Activated CD4-positive, alpha-beta T cell treated with anti-CD3 and anti-CD28 coated beads for 36 hours (primary cell): Measurements from ENCODE around the gene RASL12. TPM values are rescaled to one million over a fixed set of nuclear protein-coding genes. Genes with fewer than 3 reads are reported as not detected.
"Not testable (repeated sequence)": the region's sequence is repeated elsewhere in the genome, so short reads cannot be mapped to it uniquely, and the experiment has no call there.

Experiments used
- ATAC-seq: fragments of 200-7000 bp; cut with Tn5 transposase; one replicate; pipeline ENCODE4 v1.10.0; 2021; ENCODE audit warnings: mild to moderate bottlenecking, moderate library complexity
- CTCF ChIA-PET: fragments of 350-600 bp; sonication (Branson Sonifier 250); formaldehyde crosslinking; loops from one replicate; lab custom pipeline; 2021; ENCODE audit warnings: antibody characterized with exemption; lab: Charles Lee
- POLR2A ChIA-PET: fragments of 350-600 bp; sonication (Branson Sonifier 250); formaldehyde crosslinking; loops from one replicate; lab custom pipeline; 2021; ENCODE audit warnings: antibody characterized with exemption, inconsistent platforms; lab: Charles Lee
- DNase-seq: peaks from one replicate; pipeline ENCODE4 v3.0.0-alpha.2; 2020
- H3K27ac Mint-ChIP-seq: one replicate; pipeline ENCODE4 v1.8.0; 2021; ENCODE audit warnings: mixed read lengths
- H3K27me3 Mint-ChIP-seq: one replicate; pipeline ENCODE4 v1.8.0; 2021; ENCODE audit warnings: mixed read lengths
- H3K36me3 Mint-ChIP-seq: one replicate; pipeline ENCODE4 v1.8.0; 2021; ENCODE audit warnings: low read depth, mixed read lengths
- H3K4me1 Mint-ChIP-seq: one replicate; pipeline ENCODE4 v1.8.0; 2021; ENCODE audit warnings: mixed read lengths
- H3K4me3 Mint-ChIP-seq: one replicate; pipeline ENCODE4 v1.8.0; 2021; ENCODE audit warnings: mild to moderate bottlenecking, moderate library complexity, mixed read lengths
- H3K9me3 Mint-ChIP-seq: one replicate; pipeline ENCODE4 v1.8.0; 2021; ENCODE audit warnings: low read depth, mixed read lengths
- intact Hi-C, 2 experiments: fragments of 100-400 bp; cut with DNase I in 1 of 2; cut with micrococcal nuclease in 1 of 2; formaldehyde crosslinking; loops; one replicate each; pipeline versions ENCODE4 v1.14.2 to v1.15.1; 2022 to 2024; cut with DNase I, micrococcal nuclease
- total RNA-seq, 2 experiments: library from RNA; stranded (reverse); gene quantifications; one replicate each; pipeline ENCODE4 v1.2.3, GENCODE V29; 2021

The RASL12 gene
- total RNA-seq, 2 experiments from 2014 or later, result not detected

DNA sequence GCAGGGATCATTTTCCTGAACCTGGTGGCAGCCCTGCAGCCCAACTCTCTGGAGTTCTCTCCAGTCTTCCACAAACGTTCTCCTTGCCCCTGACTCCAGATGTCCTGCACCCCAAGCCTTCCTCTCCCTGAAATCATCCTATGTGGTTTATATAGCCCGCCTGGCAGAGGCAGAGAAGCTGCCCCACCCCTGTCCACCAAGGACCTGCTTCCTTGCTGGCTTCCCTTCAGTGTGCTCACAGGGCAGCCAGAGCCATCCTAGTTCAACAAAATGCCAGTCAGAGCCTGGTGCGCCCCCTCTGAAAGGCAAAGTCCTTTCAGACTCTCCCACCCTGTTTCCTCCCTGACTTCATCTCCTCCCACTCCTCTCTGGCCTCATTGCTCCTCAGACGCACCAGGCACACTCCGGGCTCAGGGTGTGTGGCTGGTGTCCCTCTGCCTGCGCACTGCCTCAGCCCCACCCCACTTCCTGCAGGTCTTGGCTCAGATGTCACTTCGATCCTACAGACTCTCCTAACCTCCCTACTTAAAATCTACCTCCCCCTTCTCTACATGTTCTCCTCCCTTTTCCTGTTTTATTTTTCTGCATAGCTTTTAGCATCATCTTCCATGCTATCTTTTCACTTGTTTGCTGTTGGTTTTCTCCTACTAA lies 14.6 kb upstream of the RASL12 start:
- H3K4me3 Mint-ChIP-seq, result no peak overlapping the region
- ATAC-seq (peak; percentile 75), DNase-seq (peak; percentile 43)
- POLR2A ChIA-PET, result interaction anchor here (0.7 to 1.6 kb wide), 2 partner anchors 167 to 223 kb away, joined by 4 to 6 read pairs; no protein-coding TSS in a partner anchor
- peaks cover 19% of the 10 kb centered on the region for H3K27me3 Mint-ChIP-seq
- CTCF ChIA-PET, result interaction anchor here (0.9 to 2.2 kb wide), 6 partner anchors 14 to 49 kb away, joined by 3 to 6 read pairs (median 4); partner anchors contain the start of gene UBAP1L
- no peaks in the 10 kb centered on the region for H3K9me3 Mint-ChIP-seq
- peak overlapping the region; percentile 48 for H3K27ac Mint-ChIP-seq
- no peaks in the 10 kb centered on the region for H3K36me3 Mint-ChIP-seq
- peaks cover 18% of the 10 kb centered on the region for H3K4me1 Mint-ChIP-seq
- intact Hi-C loops, result no loop called here

DNA sequence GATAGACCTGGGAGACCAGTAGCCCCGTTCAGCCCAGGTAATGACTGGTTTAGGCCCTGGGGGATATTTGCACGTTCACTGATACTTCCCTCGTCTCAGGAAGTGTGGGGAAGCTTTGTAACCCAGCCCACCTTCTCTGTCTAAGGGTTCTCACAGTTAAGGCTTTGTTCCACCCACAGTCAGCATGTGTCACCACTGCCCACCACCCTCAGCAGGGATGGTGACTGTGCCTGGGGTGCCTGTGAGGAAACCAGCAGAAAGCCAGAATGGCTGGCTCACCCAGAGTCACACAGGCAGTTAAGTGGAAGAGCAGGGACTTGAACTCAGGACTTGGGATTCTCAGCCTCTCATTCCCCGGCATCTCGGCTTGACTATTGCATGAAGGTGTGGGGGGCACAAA lies 14.0 kb upstream of the RASL12 start:
- POLR2A ChIA-PET, result interaction anchor here (0.7 kb wide), 1 partner anchor 223 kb away, joined by 3 read pairs; no protein-coding TSS in a partner anchor
- intact Hi-C loops, result no loop called here
- no peaks in the 10 kb centered on the region for H3K36me3 Mint-ChIP-seq
- ATAC-seq, result peak; percentile 71
- peaks cover 18% of the 10 kb centered on the region for H3K4me1 Mint-ChIP-seq
- H3K4me3 Mint-ChIP-seq, result no peak overlapping the region
- CTCF ChIA-PET, result interaction anchor here (0.9 to 2.2 kb wide), 4 partner anchors 16 to 48 kb away, joined by 3 to 6 read pairs (median 4); no protein-coding TSS in a partner anchor
- H3K27me3 Mint-ChIP-seq, result peaks cover 19% of the 10 kb centered on the region
- no peaks in the 10 kb centered on the region for H3K9me3 Mint-ChIP-seq
- DNase-seq, result peak; percentile 57
- H3K27ac Mint-ChIP-seq, result no peak overlapping the region

- peaks cover 22% of the 10 kb centered on the region for H3K27me3 Mint-ChIP-seq
- intact Hi-C loops, result no loop called here
- H3K9me3 Mint-ChIP-seq, result no peaks in the 10 kb centered on the region
- H3K36me3 Mint-ChIP-seq, result no peaks in the 10 kb centered on the region
- DNase-seq (no peak), ATAC-seq (no peak)
- CTCF ChIA-PET, result interaction anchor here (0.6 to 2.2 kb wide), 4 partner anchors 16 to 47 kb away, joined by 3 to 6 read pairs (median 4); no protein-coding TSS in a partner anchor
- no peak overlapping the region for H3K4me3 Mint-ChIP-seq
- H3K27ac Mint-ChIP-seq, result no peak overlapping the region
- H3K4me1 Mint-ChIP-seq, result peaks cover 18% of the 10 kb centered on the region
- POLR2A ChIA-PET, result interaction anchor here (0.7 kb wide), 1 partner anchor 224 kb away, joined by 3 read pairs; no protein-coding TSS in a partner anchor
Observed at GRCh38 chr15:65081270-65081669, 13.5 kb upstream of the RASL12 start.

GRCh38 chr15:65079580-65079979 lies 11.8 kb upstream of the RASL12 start:
- no peaks in the 10 kb centered on the region for H3K9me3 Mint-ChIP-seq
- no peak overlapping the region for H3K27ac Mint-ChIP-seq
- ChIA-PET CTCF (interaction anchor here (0.8 kb wide), 2 partner anchors 82 to 348 kb away, joined by 3 read pairs; no protein-coding TSS in a partner anchor), POLR2A (interaction anchor here (0.6 kb wide), 1 partner anchor 225 kb away, joined by 3 read pairs; the partner anchor contains the start of gene RNU5B-1)
- H3K4me1 Mint-ChIP-seq, result peaks cover 18% of the 10 kb centered on the region
- H3K36me3 Mint-ChIP-seq, result no peaks in the 10 kb centered on the region
- DNase-seq (no peak), ATAC-seq (no peak)
- intact Hi-C loops, result loop anchor here in 1 of 2 experiments (2.0 to 10.0 kb wide), 2 partner anchors 25 to 345 kb away; no protein-coding TSS in a partner anchor
- no peak overlapping the region for H3K4me3 Mint-ChIP-seq
- H3K27me3 Mint-ChIP-seq, result peaks cover 25% of the 10 kb centered on the region

DNA sequence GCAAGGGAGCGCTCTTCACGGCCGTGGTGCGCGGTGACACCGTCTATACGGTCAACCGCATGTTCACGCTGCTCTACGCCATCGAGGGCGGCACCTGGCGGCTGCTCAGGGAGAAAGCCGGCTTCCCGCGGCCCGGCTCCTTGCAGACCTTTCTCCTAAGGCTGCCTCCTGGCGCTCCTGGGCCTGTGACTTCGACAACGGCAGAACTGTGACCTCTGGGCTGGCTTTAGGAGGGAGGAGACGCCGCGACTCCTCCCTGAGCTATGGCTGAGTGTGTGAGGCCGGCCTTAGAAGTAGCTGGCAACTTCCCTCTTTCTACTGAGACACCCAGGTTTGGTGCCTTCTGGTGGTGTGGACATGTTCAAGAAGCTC lies 10.2 kb upstream of the RASL12 start:
- H3K9me3 Mint-ChIP-seq, result no peaks in the 10 kb centered on the region
- peak; percentile 73 for ATAC-seq
- H3K4me3 Mint-ChIP-seq, result no peak overlapping the region
- H3K27ac Mint-ChIP-seq, result no peak overlapping the region
- peaks cover 25% of the 10 kb centered on the region for H3K27me3 Mint-ChIP-seq
- DNase-seq, result peak; percentile 80
- intact Hi-C loops, result loop anchor here (1.0 to 10.0 kb wide), 5 partner anchors 23 to 347 kb away; no protein-coding TSS in a partner anchor
- H3K4me1 Mint-ChIP-seq, result peaks cover 18% of the 10 kb centered on the region
- POLR2A ChIA-PET, result no interaction called here
- CTCF ChIA-PET, result interaction anchor here (0.7 to 2.2 kb wide), 10 partner anchors 8 to 314 kb away, joined by 3 to 14 read pairs (median 3); no protein-coding TSS in a partner anchor
- no peaks in the 10 kb centered on the region for H3K36me3 Mint-ChIP-seq

- no peaks in the 10 kb centered on the region for H3K9me3 Mint-ChIP-seq
- intact Hi-C loops, result loop anchor here in 1 of 2 experiments (10.0 kb wide), 1 partner anchor 343 kb away; no protein-coding TSS in a partner anchor
Observed at GRCh38 chr15:65077291-65077980, 9.6 kb upstream of the RASL12 start.

DNA sequence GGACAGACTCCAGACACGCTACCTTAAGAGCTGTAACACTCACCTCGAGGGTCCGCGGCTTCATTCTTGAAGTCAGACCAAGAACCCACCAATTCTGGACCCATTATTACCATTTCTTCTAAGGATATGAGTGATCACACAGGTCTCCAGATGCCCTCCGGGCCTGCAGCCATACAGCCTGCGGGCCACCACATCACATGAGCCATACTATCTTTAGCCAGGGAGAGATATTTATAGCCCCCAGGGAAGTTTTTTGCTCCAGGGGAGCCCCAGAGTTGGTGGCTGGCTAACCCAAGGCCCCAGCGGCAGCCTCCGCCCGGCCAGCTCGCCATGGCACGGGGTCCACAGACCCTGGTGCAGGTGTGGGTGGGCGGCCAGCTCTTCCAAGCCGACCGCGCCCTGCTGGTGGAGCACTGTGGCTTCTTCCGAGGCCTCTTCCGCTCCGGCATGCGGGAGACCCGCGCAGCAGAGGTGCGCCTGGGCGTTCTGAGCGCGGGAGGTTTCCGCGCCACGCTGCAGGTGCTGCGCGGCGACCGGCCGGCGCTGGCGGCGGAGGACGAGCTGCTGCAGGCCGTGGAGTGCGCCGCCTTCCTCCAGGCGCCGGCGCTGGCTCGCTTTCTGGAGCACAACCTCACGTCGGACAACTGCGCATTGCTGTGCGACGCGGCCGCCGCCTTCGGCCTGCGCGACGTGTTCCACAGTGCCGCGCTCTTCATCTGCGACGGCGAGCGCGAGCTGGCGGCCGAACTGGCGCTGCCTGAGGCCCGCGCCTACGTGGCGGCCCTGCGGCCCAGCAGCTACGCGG lies 8.9 kb upstream of the RASL12 start, which contains the start of gene KBTBD13:
Gene KBTBD13 (plus strand): TSS at position 261 of the 805 bp plus-strand sequence. CDS start 70 bp downstream, at position 331.
- intact Hi-C loops, result loop anchor here in 1 of 2 experiments (10.0 kb wide), 1 partner anchor 342 kb away; no protein-coding TSS in a partner anchor
- Mint-ChIP-seq H3K27me3 (peaks cover 17% of the 10 kb centered on the region), H3K36me3 (no peaks in the 10 kb centered on the region), H3K27ac (no peak within 1 kb of the TSS), H3K9me3 (no peaks in the 10 kb centered on the region), H3K4me1 (peaks cover 6% of the 10 kb centered on the region), H3K4me3 (no peak within 1 kb of the TSS)
- POLR2A ChIA-PET, result no interaction called here
- DNase-seq (no peak), ATAC-seq (no peak)
- CTCF ChIA-PET, result interaction anchor here (0.7 to 1.9 kb wide), 5 partner anchors 17 to 1279 kb away, joined by 3 to 4 read pairs (median 3); no protein-coding TSS in a partner anchor

More at GRCh38 chr15:65077291-65077980, 9.6 kb upstream of the RASL12 start:
- DNase-seq, result no peak
- no peaks in the 10 kb centered on the region for H3K36me3 Mint-ChIP-seq
- peaks cover 20% of the 10 kb centered on the region for H3K27me3 Mint-ChIP-seq
- ChIA-PET POLR2A (no interaction called here), CTCF (interaction anchor here (0.7 to 2.2 kb wide), 7 partner anchors 18 to 134 kb away, joined by 3 to 14 read pairs (median 3); no protein-coding TSS in a partner anchor)
- no peak overlapping the region for H3K4me3 Mint-ChIP-seq
- ATAC-seq, result no peak
- no peak overlapping the region for H3K27ac Mint-ChIP-seq
- peaks cover 13% of the 10 kb centered on the region for H3K4me1 Mint-ChIP-seq

GRCh38 chr15:65075607-65076395 lies 8.0 kb upstream of the RASL12 start:
- H3K4me3 Mint-ChIP-seq, H3K27ac Mint-ChIP-seq, ATAC-seq, POLR2A ChIA-PET, H3K9me3 Mint-ChIP-seq, H3K36me3 Mint-ChIP-seq, DNase-seq, H3K4me1 Mint-ChIP-seq: not testable (repeated sequence)
- CTCF ChIA-PET, result interaction anchor here (0.7 to 1.9 kb wide), 3 partner anchors 42 to 1279 kb away, joined by 3 to 4 read pairs (median 3); no protein-coding TSS in a partner anchor
- intact Hi-C loops, result loop anchor here in 1 of 2 experiments (10.0 kb wide), 1 partner anchor 341 kb away; no protein-coding TSS in a partner anchor
- peaks cover 17% of the 10 kb centered on the region for H3K27me3 Mint-ChIP-seq

- H3K27ac Mint-ChIP-seq, H3K4me1 Mint-ChIP-seq, POLR2A ChIA-PET, ATAC-seq, H3K4me3 Mint-ChIP-seq, H3K9me3 Mint-ChIP-seq, H3K36me3 Mint-ChIP-seq, DNase-seq: not testable (repeated sequence)
- peaks cover 17% of the 10 kb centered on the region for H3K27me3 Mint-ChIP-seq
- CTCF ChIA-PET, result interaction anchor here (1.1 kb wide), 1 partner anchor 41 kb away, joined by 3 read pairs; no protein-coding TSS in a partner anchor
- intact Hi-C loops, result loop anchor here in 1 of 2 experiments (10.0 kb wide), 1 partner anchor 340 kb away; no protein-coding TSS in a partner anchor
Observed at GRCh38 chr15:65074946-65075345, 7.2 kb upstream of the RASL12 start.
